Ovary (tissue), 3 donors: ENCODE data around the gene FARS2.

Experiments
- EP300 ChIP-seq: sonication (generic); formaldehyde crosslinking; IDR thresholded peaks from one replicate; pipeline ENCODE4 v1.6.1; 2017; ENCODE audit warnings: antibody characterized with exemption
- POLR2A ChIP-seq: fragments of 450-650 bp; IDR thresholded peaks from one replicate; pipeline ENCODE4 v1.6.1; 2017; ENCODE audit warnings: antibody characterized with exemption, mild to moderate bottlenecking, moderate library complexity
- TF ChIP-seq, protein P1 (sequence below), 3 donors: fragments of 450-650 bp in 2 of 3; fragments of 200-600 bp in 1 of 3; IDR thresholded peaks; one replicate each; pipeline versions ENCODE4 v1.5.1 to v1.8.0; 2016 to 2022; ENCODE audit warnings: antibody characterized with exemption in 3 of 3, mild to moderate bottlenecking in 1 of 3
- donor health status: DM: no; HTN: no; CAD: no.

DNA sequence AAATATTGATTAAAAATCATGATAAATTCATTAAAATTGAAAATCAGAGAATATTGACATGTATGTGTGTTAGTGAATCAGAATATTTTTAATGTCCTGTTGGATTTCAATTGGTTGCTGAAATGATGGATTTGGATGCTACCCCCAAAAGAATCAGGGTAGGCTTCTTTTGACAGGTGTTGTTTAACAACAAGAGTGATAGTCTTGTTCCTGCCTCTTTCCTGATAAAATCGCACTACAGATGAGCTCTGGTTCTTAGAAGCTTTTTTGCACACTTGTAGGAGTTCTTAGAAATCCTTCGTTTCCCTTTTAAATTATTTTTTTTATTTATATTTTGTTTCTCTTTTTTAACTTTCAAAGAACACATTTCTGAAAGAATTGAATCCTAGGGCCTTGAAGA lies 259.5 kb downstream of the FARS2 start:
- TF ChIP-seq, protein P1, sequence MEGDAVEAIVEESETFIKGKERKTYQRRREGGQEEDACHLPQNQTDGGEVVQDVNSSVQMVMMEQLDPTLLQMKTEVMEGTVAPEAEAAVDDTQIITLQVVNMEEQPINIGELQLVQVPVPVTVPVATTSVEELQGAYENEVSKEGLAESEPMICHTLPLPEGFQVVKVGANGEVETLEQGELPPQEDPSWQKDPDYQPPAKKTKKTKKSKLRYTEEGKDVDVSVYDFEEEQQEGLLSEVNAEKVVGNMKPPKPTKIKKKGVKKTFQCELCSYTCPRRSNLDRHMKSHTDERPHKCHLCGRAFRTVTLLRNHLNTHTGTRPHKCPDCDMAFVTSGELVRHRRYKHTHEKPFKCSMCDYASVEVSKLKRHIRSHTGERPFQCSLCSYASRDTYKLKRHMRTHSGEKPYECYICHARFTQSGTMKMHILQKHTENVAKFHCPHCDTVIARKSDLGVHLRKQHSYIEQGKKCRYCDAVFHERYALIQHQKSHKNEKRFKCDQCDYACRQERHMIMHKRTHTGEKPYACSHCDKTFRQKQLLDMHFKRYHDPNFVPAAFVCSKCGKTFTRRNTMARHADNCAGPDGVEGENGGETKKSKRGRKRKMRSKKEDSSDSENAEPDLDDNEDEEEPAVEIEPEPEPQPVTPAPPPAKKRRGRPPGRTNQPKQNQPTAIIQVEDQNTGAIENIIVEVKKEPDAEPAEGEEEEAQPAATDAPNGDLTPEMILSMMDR (IDR thresholded peaks at IDR 0.05), result no peak
- TF ChIP-seq EP300, result no peak
- no peak for TF ChIP-seq POLR2A
